H1 (cell line): ENCODE results near the gene TRDMT1. TPM values are rescaled to one million over a fixed set of nuclear protein-coding genes. Genes with fewer than 3 reads are reported as not detected.

Experiments
- CBX8 ChIP-seq: fragments of 300-800, 300-1000 bp; sonication (generic); IDR thresholded peaks from 2 replicates; pipeline ENCODE4 v1.7.1; 2016; ENCODE audit warnings: low read depth, low read length, borderline replicate concordance
- CREB1 ChIP-seq: IDR thresholded peaks from 2 replicates; pipeline ENCODE4 v1.6.1; 2012; ENCODE audit warnings: inconsistent platforms
- GABPA ChIP-seq: IDR thresholded peaks from 2 replicates; pipeline ENCODE4 v1.6.1; 2011; ENCODE audit warnings: mild to moderate bottlenecking, low read length, moderate library complexity, borderline replicate concordance; ENCODE audit not compliant: insufficient read depth
- polyA plus RNA-seq, 7 experiments: library from polyadenylated mRNA; depleted of rRNA in 3 of 7; stranded (reverse) in 5 of 7; unstranded in 2 of 7; fragments of >200 nt in 5 of 7; fragments of 200-250 nt in 2 of 7; gene quantifications; 1 replicate in 5 of 7; 2 replicates in 1 of 7; 4 replicates in 1 of 7; pipeline versions ENCODE4 v1.2.1 to v1.2.3, GENCODE V29; 2011 to 2013; ENCODE audit warnings: missing spikeins in 2 of 7, mixed read lengths in 2 of 7
- total RNA-seq: library from RNA; stranded (reverse); fragmentation: NEBNext Ultra II Directional; extraction: Animal tissue kit (Norgen Biotek cat#: 25700); gene quantifications from 2 replicates; pipeline ENCODE4 v1.2.1, GENCODE V29; 2021

TRDMT1 gene
- total and polyA plus RNA-seq, 2 of the 8 experiments (the other 6 are each of a cell fraction or from before 2014, with no cell fraction given) = 7.4 to 21.4 TPM

DNA sequence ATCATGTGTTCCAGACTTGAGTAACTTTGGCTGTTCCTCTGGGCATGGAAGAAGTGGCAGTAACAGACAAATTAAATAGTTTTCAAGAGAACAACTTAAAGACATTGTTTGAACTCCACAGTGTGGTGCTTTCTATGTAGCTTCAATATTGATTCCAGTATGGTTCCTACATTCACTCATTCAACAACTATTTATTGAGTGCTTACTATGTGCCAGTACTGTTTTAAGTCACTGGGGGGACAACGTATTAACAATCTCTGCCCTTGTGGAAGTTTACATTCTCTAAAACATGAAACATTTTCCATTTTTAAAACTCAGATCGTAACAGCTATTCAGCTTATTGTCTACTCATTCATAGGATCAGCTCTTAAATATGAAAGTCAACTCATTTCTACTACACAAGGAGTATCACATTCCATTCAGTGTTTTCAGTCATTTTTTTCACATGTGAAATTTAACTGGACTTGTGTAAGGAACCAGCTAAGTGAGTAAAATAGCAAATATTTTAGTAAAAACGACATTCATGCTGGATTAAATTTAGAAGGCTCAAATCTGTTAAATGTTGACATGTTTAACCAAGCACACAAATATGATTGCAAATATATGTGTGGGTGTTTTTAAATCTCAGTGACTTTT lies 58.3 kb downstream of the TRDMT1 start (continued):
- TF ChIP-seq CBX8 = no peak
- TF ChIP-seq GABPA = no peak
- TF ChIP-seq CREB1 = no peak
- TF ChIP-seq, all 59 proteins: peak for 0
